A673 (cell line): ENCODE measurements around the gene SLC4A4.

Experiments
- CTCF ChIP-seq: fragments of 300-800, 200-600 bp; sonication (generic); conservative IDR thresholded peaks from 2 replicates; pipeline ENCODE4 v1.5.1; 2017; ENCODE audit warnings: low read depth, mild to moderate bottlenecking, antibody characterized with exemption, low read length, moderate library complexity, mixed read lengths
- EZH2 ChIP-seq: fragments of 200-600 bp; sonication (generic); IDR thresholded peaks from 2 replicates; pipeline ENCODE4 v1.6.1; 2017; ENCODE audit warnings: borderline replicate concordance, low read depth, mild to moderate bottlenecking, mixed read lengths, antibody characterized with exemption, low read length; ENCODE audit not compliant: poor library complexity, severe bottlenecking

- TF ChIP-seq EZH2 (no peak), CTCF (no peak)
These were observed 7.9 kb downstream of the SLC4A4 start for GRCh38 chr4:71346710-71347109.
